Psoas muscle (tissue), 8 donors: ENCODE measurements around the gene TBX4. TPM values are rescaled to one million over a fixed set of nuclear protein-coding genes. Genes with fewer than 3 reads are reported as not detected.

ENCODE experiments used
- ATAC-seq, 4 donors: fragments of 200-7000 bp; cut with Tn5 transposase; one replicate each; pipeline ENCODE4 v1.9.1; 2020; ENCODE audit warnings: moderate library complexity in 3 of 4, mild to moderate bottlenecking in 2 of 4
- DNase-seq, 2 donors: peaks; one replicate each; pipeline ENCODE4 v3.0.0-alpha.2; 2020
- H3K27ac ChIP-seq: fragments of 200-600 bp; one replicate; pipeline ENCODE4 v1.8.0; 2022
- H3K27me3 ChIP-seq, 3 donors: fragments of 200-600 bp in 1 of 3; one replicate each; pipeline versions ENCODE4 v1.6.1 to v1.8.0; 2013 to 2022; ENCODE audit warnings: low read length in 2 of 3, mild to moderate bottlenecking in 2 of 3, moderate library complexity in 1 of 3; ENCODE audit not compliant: insufficient read depth in 3 of 3
- H3K36me3 ChIP-seq, 2 donors: fragments of 200-600 bp in 1 of 2; one replicate each; pipeline versions ENCODE4 v1.6.1 to v1.8.0; 2013 to 2022; ENCODE audit warnings: low read depth in 1 of 2, mild to moderate bottlenecking in 1 of 2, moderate library complexity in 1 of 2; ENCODE audit not compliant: insufficient read depth in 1 of 2
- H3K4me1 ChIP-seq: fragments of 200-600 bp; one replicate; pipeline ENCODE4 v1.8.0; 2022
- H3K4me3 ChIP-seq: fragments of 200-600 bp; one replicate; pipeline ENCODE4 v1.8.0; 2022; ENCODE audit warnings: mild to moderate bottlenecking
- H3K9me3 ChIP-seq: fragments of 200-600 bp; one replicate; pipeline ENCODE4 v1.8.0; 2022
- CTCF ChIP-seq: fragments of 200-600 bp; IDR thresholded peaks from one replicate; pipeline ENCODE4 v1.8.0; 2022; ENCODE audit warnings: antibody characterized with exemption
- WGBS, 3 donors: extraction: QIAGEN DNeasy Blood & Tissue Kit; methylation state at CpG; one replicate each; pipeline versions ENCODE4 v1.1.6 to v1.1.7; 2013; 5-methylcytosine and 5-hydroxymethylcytosine counted together
- intact Hi-C, 2 donors: fragments of 100-400 bp; cut with DNase I; formaldehyde crosslinking; loops; one replicate each; pipeline versions ENCODE4 v1.11.0 to v1.14.2; 2022
- polyA plus RNA-seq, 3 donors: library from polyadenylated mRNA; stranded (reverse); fragments of 200-250 nt; gene quantifications; one replicate each; pipeline ENCODE4 v1.2.3, GENCODE V29; 2013
- total RNA-seq, 4 donors: library from RNA; stranded (reverse); fragmentation: NEBNext Ultra II Directional in 2 of 4; extraction: Animal tissue kit (Norgen Biotek cat#: 25700) in 2 of 4; gene quantifications; one replicate each; pipeline versions ENCODE4 v1.2.1 to v1.2.4, GENCODE V29; 2021 to 2023
- donor health status: healthy with polysubstance abuse.
- donor health status: DM: no; HTN: no; CAD: no; lungs with moderate emphysema.
- donor health status: Bipolar disorder and iron deficiency.
- donor health status: healthy.
- donor health status: DM: yes; HTN: yes; CAD: no.
- donor health status: DM: no; HTN: no; CAD: no.
- donor health status: DM: no; HTN: no; CAD: no.
- donor health status: DM: yes; HTN: yes; CAD: no.

Gene TBX4
- total and polyA plus RNA-seq, 7 donors: 0.22 TPM; not detected in 6

DNA sequence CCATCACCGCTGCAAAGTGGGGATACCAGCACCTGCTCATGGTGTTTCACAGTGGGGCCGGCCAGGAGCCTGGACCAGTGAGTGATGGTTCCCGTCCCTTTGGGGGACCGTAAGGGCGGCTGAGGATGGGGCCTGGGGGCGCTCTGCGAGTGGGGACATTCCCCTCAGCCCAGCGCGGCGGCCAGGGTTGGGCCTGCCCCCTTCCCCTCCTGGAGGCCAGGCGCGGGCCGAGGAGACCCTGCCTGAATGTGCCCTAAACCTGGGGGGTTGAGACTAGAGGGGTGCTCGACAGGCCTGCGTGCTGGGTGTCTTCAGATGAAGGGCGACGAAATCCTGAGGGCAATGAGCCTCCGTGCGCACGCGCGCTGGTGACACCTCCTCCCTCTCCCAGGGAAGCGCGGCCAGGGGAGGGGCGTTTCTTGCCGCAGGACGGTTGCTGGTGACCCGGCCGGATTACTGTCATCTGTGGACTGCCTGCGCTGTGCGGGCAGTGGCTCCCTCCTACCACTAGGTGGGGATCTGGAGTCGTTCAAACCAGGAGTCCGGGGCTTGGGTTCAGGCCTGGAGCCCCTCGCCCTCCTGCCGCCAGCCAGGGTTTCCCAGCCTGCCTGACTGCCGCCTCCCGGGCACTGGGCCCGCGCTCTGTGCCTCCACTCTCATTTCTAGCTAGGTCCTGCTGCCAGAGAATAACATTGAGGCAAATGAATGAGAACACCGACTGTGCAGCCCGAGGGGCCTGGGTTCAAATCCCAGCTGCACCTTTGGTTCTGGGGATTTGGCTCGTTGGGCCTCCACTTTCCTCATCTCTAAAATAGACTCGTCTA is 35.5 kb upstream of the TBX4 start:
- WGBS, 3 donors: 21 to 22% (median 22%) methylated on average over 40 to 43 of the region's 43 CpGs
- no peaks in the 10 kb centered on the region for H3K36me3 ChIP-seq
- peak overlapping the region; percentile 44 for H3K4me3 ChIP-seq
- no peaks in the 10 kb centered on the region for H3K4me1 ChIP-seq
- peaks cover 0 to 12% (median 3%) of the 10 kb centered on the region in 3 donors for H3K27me3 ChIP-seq
- peak; percentile 65 to 78 (median 74) for ATAC-seq
- no peaks in the 10 kb centered on the region for H3K9me3 ChIP-seq
- peak overlapping the region; percentile 23 for H3K27ac ChIP-seq
- DNase-seq: peak; percentile 91 to 93
- peak; percentile 92 for TF ChIP-seq CTCF
- intact Hi-C loops: loop anchor here (1.0 to 10.0 kb wide), 3 partner anchors 135 to 648 kb away; partner anchors contain the start of gene MED13 (in 1 of the 2)

DNA sequence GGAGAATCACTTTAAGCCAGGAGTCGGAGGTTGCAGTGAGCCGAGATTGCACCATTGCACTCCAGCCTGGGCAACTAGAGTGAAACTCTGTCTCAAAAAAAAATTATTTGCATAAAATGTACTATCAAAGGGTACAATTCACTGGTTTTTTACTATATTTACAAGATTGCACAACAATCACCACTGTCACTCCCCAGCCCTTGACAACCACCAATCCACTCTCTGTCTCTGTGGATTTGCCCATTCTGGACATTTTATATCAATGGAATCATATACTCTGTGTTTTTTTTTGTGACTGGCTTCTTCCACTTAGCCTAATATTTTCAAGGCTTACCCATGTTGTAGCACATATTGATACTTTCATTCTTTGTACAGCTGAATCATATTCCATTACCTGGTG is 33.8 kb upstream of the TBX4 start:
- H3K36me3 ChIP-seq: no peaks in the 10 kb centered on the region
- WGBS, 3 donors: 72 to 98% (median 81%) methylated on average over 2 of the region's 2 CpGs
- H3K27ac ChIP-seq: no peak overlapping the region
- no peaks in the 10 kb centered on the region for H3K9me3 ChIP-seq
- no peak for TF ChIP-seq CTCF
- DNase-seq (no peak), ATAC-seq (no peak)
- H3K4me3 ChIP-seq: no peak overlapping the region
- no peaks in the 10 kb centered on the region for H3K4me1 ChIP-seq
- intact Hi-C loops: loop anchor here in 1 of 2 donors (5.0 to 10.0 kb wide), 2 partner anchors 419 to 646 kb away; partner anchors contain the start of gene MED13
- peaks cover 0 to 22% (median 6%) of the 10 kb centered on the region in 3 donors for H3K27me3 ChIP-seq

DNA sequence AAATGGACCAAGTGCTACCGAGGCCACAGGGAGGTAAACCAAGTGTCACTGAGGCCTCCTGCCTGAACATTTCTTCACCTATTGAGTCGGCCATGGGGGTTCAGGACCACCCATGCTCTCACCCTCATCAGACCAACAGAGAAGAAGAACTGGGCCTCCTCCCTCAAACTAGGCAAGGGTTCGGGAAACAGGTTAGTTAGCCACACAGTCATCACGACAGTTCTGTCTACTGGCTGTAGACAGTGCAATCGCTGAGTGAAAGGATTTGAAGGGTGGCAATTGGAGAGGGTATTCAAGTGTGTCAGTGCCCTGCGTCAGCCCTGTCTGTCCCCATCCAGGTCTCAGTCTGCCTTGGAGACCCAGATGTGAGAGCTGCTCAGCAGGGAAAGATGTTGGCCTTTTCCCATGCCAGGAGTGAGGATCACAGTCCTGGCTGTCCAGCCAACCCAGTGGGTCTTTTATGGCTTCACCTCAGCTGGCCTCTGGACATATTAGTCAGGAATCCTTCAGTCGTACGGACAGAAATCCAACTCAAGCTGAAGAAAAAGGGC is 32.7 kb upstream of the TBX4 start:
- no peaks in the 10 kb centered on the region for H3K4me1 ChIP-seq
- 73 to 75% (median 74%) methylated on average over 8 of the region's 8 CpGs for WGBS, 3 donors
- no peaks in the 10 kb centered on the region for H3K9me3 ChIP-seq
- no peak overlapping the region for H3K27ac ChIP-seq
- no peak for DNase-seq
- H3K36me3 ChIP-seq: no peaks in the 10 kb centered on the region
- H3K27me3 ChIP-seq: peaks cover 0 to 31% (median 6%) of the 10 kb centered on the region in 3 donors
- no peak for ATAC-seq
- no peak for TF ChIP-seq CTCF
- intact Hi-C loops: loop anchor here in 1 of 2 donors (5.0 to 10.0 kb wide), 2 partner anchors 418 to 645 kb away; partner anchors contain the start of gene MED13
- H3K4me3 ChIP-seq: no peak overlapping the region

GRCh38 chr17:61420052-61420451 is 32.2 kb upstream of the TBX4 start:
- intact Hi-C loops: no loop called here

More at GRCh38 chr17:61420052-61420451, 32.2 kb upstream of the TBX4 start:
- 40 to 47% (median 43%) methylated on average over 4 of the region's 4 CpGs for WGBS, 3 donors
- DNase-seq (no peak), ATAC-seq (no peak)
- Histone ChIP-seq H3K4me1 (no peaks in the 10 kb centered on the region), H3K36me3 (no peaks in the 10 kb centered on the region), H3K27ac (no peak overlapping the region), H3K27me3 (peaks cover 0 to 36% (median 6%) of the 10 kb centered on the region in 3 donors), H3K4me3 (no peak overlapping the region), H3K9me3 (no peaks in the 10 kb centered on the region)
- TF ChIP-seq CTCF: no peak
